C1 segment of cervical spinal cord (tissue), 14 donors: ENCODE results near the gene KIZ.
"Not testable (repeated sequence)": the region's sequence is repeated elsewhere in the genome, so short reads cannot be mapped to it uniquely, and the experiment has no call there.

ENCODE experiments used
- DNase-seq, 14 donors: peaks; one replicate each; lab custom pipeline; 2025; lab: John Stamatoyannopoulos, UW

Gene KIZ

DNA sequence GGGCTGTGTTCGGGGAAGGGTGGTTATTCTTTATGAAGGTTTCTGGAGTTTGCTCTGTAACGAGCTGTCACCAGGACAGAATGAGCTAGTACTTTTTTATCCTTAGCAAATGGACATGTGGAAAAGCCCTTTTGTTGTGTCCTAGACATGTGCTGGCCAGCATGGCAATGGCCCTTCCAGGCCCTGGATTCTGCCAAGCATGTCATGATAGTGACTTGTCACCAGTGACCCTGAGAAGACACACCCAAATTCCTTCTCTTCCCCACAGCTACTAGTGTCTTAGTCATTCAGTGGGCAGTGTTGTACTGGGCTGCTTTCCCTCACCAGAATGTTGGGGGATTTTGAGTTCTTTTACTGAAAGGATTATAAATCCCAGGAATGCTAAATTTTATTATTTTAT is 103.3 kb downstream of the KIZ start:
- no peak for DNase-seq

GRCh38 chr20:21230220-21230619 is 104.3 kb downstream of the KIZ start:
- DNase-seq, result no peak

DNA sequence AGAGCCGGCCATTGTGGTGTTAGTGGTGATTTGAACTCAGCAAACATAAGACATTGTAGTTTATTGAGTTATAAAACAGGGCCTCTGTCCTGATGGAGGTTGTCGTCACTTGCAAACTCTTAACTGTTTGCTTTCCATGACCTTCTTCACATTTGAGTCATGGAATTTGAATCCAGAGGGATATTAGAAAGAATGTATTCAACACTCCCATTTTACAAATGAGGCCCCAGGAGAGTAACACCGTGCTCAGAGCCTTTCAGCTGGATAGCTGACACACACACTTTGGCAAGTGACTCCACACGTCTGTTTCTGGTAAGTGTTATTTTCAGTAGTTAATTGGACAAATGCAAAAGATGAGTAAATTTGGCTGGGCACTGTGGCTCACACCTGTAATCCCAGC is 104.8 kb downstream of the KIZ start:
- DNase-seq, result no peak

- peak in 2 of 14 donors; percentile 8 to 19 for DNase-seq
Observed at GRCh38 chr20:21232546-21233280, 106.8 kb downstream of the KIZ start.

DNA sequence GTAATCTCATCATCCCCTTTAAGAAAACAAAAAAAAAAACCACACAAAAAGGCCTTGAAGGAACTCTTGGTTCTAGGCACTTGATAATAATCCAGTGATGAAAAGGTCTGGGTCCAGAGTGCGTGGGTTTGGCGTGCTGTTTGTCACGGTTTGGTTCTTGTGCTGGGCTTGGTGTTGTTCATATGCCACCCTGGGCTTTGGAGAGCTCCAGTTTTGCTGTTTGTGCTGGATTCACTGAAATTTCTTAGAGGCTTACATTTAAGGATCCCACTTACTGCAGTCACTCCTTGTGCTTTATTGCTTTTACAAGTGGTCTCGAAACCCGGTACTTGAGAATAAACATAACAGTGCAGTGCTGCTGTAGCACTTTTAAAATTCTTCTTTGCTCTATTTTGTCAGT is 108.4 kb downstream of the KIZ start:
- peak in 3 of 14 donors; percentile 3 to 56 (median 26) for DNase-seq

GRCh38 chr20:21234806-21235483 is 109.1 kb downstream of the KIZ start:
- DNase-seq, result peak in 11 of 14 donors; percentile 2 to 56 (median 28)

DNA sequence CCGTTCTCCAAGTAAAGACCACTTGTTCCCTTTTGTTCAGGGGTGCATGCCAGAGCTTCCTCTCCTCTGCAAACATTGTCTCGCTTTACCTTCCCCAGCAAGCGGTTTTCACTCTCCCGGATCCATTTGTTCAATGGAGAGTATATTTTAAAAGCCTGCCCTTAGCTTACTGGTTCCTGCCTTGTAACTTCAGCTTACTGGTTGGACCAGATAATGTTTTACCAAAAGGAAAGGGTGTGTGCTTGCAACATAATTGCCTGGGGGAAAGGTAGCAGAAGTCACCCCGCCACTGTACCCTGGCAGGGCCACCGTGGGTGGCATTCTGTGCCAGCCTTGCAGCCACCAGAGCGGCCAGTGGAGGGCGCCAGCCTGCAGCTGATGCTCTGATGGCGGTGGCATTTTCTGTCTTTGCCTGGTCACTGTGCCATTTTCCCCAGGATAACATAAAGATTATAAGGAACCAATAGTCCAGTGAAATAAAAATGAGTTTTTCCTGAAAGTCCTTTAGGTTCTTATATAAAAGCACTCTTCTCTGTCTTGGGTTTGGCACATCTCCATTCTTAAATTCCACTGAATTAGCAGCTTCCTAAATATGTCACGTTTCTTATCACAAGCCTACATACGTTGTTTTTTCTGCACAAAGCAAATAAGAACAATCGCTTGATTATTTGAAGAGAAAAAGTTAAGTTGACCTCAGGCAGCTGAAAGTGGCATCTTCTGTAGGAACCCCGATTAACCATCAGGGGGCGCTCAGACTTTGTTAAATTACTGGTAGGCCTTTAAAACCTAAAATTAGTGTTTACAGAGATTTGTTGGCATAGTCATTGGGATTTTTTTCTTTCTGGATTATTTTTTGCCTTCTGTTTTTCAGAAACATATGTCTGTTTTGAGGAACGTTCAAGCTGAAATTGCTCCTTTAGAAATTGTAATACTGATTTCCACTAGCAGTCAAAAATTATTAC is 109.9 kb downstream of the KIZ start:
- peak in 12 of 14 donors; percentile 18 to 81 (median 64) for DNase-seq

GRCh38 chr20:21237956-21238799 is 112.3 kb downstream of the KIZ start:
- no peak for DNase-seq

DNA sequence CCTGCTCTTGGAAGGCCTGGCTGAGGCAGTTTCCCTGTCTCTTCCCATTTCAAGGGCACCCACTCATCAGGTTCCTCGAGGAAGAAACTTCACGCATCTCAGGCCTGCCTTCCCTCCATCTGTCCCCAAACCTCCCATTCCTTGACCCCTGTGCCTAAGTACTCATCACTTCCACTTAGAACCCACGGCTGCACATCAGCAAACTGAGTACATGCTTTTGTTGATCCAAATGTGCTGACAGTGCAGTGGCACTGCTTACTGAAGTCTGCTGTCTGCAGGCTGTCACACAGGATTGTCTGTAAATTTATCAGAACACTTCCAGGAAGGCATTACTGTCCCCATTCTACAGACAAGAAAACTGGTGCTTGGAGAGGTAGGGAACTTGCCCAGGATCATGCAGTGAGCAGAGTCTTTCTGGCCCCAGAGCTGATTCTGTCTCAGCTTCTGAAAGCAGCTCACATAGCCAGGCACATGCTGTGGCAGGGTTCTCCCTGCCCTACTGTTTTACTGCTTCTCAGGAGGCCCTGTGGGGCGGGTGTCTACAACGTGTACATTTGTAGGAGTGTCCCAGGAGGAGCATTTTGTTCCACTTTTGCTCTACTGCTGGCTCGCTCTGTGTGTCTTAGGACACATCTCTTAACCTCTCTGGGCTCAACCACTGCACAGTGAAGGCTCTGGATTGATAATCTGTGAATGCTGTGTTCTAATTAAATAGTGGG is 113.1 kb downstream of the KIZ start:
- no peak for DNase-seq

DNA sequence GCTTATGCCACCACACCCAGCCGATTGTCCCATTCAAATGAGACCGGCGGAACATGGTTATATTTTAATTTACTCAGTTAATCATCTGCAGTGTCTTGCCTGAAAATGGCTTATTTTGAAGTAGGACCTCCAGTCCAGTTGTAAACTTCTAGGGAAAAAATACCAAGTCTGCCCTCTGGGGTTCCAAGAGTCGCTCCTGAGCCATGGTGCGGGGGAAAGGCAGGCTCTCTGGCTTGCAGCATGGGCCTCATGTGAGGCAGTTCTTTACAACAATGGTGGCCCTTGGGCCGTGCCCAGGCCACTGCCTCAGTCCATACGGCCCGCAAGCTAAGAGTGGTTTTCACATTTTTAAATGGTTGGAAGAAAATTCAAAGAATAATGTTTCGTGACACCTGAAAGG is 114.5 kb downstream of the KIZ start:
- no peak for DNase-seq

DNA sequence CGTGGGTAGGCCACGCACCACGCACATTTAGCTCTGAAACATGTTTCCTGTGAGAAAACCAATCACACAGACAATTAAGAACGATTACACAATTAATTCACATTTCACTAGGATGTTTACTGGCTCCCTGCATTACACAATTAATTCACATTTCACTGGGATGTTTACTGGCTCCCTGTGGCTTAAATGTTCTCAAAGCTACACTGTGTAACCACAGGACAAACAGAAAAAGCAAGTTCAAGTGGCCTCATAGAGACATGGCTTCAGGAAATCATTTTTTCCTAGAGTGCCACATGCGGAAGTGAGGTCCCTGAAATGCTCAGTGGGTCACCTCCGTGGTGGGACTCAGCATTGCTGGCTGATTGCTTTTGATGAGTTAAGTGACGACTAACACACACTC is 115.5 kb downstream of the KIZ start:
- DNase-seq, result no peak

DNA sequence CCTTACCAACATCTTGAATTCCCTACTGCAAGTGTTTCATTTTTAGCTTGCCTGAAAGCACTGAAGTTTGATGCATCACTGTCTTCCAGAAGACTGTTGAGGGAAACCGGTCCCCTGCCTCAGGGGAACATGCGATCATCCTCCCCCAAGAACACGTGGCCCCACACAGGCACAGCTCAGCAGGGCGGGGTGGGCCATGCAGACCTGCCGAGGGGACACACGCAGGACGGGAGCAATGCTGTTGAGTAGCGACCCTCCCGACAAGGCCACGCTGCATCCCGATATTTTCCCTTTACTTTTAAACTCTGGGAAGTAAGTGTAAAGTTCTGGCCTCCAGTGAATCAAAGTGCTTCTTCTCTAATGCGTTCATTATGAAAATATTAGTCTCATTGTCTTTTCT is 117.9 kb downstream of the KIZ start:
- no peak for DNase-seq

DNA sequence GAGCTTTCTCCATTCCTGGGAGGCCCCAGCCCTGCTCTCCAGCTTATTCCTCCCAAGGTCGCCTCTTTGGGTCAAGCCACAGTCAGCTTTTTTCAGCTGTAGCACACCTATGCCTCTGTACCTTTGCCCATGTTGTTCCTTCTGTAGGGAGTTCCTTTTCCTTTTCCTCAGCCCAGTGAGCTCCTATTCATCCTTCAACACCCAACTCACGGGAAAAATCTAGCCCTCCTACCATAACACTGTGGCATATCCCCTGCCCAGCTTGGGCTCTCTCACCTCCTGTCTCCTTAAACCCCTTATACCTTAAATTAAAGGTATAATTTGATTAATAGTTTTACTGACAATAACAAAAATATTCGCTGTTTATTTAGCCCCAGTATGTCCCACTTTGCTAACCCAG is 118.9 kb downstream of the KIZ start:
- DNase-seq, result no peak

GRCh38 chr20:21246161-21246560 is 120.3 kb downstream of the KIZ start:
- no peak for DNase-seq

- not testable (repeated sequence) for DNase-seq
Observed at GRCh38 chr20:21247603-21248095, 121.8 kb downstream of the KIZ start.

GRCh38 chr20:21251278-21251677 is 125.4 kb downstream of the KIZ start:
- DNase-seq, result no peak

DNA sequence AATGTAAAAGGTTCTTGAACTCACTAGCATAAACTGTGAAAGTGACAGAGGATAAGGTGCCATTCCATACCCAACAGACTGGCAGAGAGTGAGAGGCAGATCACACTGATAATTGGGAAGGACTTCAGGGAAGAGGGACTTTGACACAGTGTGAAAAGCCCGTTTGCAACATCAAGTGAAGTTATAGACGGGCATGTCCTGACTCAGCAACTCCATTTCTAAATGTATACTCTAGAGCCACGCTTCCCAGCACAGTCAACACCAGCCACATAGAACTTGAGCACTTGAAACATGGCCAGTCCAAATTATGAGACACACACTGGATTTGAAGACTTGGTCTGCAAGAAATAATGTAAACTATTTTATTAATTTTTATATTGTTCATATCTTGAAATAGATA is 131.3 kb downstream of the KIZ start:
- DNase-seq, result no peak

DNA sequence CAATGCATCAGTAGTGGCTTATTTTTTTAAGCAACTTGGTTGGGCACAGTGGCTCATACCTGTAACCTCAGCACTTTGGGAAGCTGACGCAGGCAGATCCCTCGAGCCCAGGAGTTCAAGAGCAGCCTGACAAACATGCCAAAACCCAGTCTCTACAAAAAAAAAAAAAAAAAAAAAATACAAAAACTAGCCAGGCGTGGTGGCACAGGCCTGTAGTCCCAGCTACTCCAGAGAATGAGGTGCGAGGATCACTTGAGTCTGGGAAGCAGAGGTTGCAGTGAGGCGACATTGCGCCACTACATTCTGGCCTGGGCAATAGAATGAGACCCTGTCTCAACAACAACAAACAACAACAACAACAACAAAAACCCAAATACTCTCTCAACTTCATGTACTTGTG is 132.5 kb downstream of the KIZ start:
- no peak for DNase-seq

DNA sequence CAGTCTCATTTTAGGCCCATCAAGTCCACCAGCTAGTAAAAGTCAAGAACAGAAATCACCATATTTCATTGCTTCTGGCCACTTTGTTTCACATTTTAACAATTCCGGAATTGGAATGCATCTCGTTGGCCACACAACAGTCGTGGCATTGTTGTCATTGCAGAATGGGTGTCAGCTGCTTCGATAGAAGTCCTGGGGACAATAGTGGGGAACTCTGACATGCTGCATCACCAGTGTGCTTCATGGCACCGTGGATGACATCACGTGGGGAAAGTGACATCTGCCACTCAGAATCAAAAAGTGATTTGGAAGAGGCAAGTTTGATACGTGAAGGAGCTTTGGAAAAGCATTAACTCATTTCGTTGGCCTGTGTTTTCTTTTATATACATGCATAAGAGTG is 133.5 kb downstream of the KIZ start:
- DNase-seq, result peak in 10 of 14 donors; percentile 8 to 51 (median 18)

GRCh38 chr20:21262812-21263211 is 136.9 kb downstream of the KIZ start:
- DNase-seq, result no peak
